Hematopoietic multipotent progenitor cell treated with erythropoietin and hydrocortisone succinate and interleukin-3 and kit ligand, for 15 days (in vitro differentiated cells): ENCODE results near the gene CCDC85C.
A peak's percentile ranks its signal among the peaks of the same experiment; 100 is the strongest.

Experiments
- DNase-seq: peaks from one replicate; pipeline ENCODE4 v3.0.0-alpha.2; 2015; ENCODE audit warnings: low spot score

Gene CCDC85C

GRCh38 chr14:99605299-99605961 lies 1.4 kb upstream of the CCDC85C start:
- no peak for DNase-seq

DNA sequence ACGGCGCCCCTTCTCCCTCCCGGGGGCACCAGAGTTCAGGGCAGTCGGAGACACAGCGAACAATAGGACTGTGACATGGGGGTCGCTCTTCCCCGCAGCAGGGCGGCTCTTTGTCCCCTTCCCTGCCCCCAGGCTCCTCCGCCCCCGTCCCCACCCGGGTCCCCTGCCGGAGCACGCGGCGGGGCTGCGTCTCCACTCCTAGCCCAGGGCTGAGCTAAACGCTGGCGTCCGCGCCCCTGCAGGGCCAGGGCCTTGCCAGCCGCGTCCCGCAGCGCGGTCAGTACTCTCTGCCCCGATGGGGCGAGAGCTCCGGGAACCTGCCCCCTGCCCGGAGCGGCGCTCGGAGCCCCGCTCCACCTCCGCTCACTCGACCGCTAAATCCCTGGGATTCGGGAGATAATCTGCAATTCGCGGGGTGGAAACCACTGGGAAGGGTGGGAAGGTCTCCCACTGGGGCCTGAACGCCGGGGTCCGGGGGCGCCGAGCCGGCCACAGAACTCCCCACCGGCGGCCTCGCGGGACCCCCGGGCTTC lies 825 bp upstream of the CCDC85C start:
- DNase-seq = no peak

- DNase-seq = peak; percentile 28
These were observed 315 bp upstream of the CCDC85C start for GRCh38 chr14:99604278-99604765.

- no peak for DNase-seq
These were observed 1.1 kb downstream of the CCDC85C start for GRCh38 chr14:99602788-99603415.

GRCh38 chr14:99602054-99602787 lies 1.8 kb downstream of the CCDC85C start:
- no peak for DNase-seq

DNA sequence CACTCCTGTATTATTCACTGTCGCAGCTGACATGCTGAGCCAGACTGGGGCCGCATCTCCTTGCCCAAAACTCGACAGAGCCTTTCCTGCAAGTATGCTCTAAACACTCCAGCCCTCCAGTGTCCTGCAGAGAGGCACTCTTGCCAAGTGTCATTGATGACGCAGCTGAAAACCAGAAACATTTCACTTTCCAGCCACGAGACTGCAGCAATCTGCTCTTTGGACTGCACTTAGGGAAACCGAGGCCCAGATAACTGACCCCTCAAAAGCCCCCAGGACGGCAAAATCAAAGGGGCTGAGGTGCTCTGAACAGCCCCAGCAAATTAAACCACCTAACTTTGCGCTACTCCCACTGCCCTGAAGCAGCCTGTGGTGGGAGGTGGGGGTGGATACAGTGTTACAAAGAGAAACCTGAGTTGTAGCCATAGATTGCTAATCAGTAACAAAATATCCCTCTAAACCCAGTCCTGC lies 2.6 kb downstream of the CCDC85C start:
- DNase-seq = no peak

DNA sequence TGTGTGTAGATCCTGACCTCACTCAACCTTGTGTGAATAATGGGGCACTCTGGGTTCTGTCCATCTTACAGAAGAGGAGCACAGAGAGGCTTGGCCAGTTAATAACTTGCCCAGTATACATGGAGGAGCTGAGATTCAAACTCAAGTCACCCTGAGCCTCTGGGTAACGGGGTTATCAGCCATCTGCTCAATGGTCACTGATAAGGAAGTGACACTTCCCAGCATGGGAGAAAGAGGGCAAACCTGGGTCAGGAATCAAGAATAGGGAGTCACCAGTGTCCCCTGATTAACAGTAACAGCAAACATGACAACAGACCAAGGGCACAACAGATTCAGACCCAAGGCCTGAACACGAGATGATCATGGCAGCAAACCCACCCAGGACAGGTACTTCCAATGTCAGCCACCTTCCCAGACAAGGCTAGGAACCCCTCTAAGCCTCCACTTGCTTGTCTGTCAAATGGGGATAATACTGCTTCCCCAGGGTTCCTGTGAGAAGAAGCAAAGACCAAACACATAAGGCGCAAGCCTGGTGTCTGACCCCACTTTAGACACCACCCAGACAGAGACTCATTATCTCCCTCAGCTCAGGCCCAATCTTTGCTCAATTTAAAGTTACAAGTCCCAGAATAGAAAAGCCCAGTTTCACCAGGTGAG lies 3.6 kb downstream of the CCDC85C start:
- no peak for DNase-seq

DNA sequence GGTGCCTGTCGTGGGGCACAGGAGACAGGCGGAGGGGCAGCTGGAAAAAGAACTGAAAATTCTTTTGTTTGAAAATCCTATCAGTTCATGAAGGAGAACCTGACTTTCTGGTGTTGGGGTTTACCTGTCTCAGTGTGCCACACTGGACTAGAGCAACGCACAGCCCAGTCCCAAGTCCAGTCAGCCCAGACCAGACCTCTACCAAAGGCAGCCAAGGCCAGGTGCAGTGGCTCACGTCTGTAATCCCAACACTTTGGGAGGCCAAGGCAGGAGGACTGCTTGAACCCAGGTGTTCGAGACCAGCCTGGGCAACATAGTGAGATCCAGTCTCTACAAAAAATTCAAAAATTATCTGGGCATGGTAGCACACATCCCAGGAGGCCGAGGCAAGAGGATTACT lies 4.6 kb downstream of the CCDC85C start:
- DNase-seq = no peak

DNA sequence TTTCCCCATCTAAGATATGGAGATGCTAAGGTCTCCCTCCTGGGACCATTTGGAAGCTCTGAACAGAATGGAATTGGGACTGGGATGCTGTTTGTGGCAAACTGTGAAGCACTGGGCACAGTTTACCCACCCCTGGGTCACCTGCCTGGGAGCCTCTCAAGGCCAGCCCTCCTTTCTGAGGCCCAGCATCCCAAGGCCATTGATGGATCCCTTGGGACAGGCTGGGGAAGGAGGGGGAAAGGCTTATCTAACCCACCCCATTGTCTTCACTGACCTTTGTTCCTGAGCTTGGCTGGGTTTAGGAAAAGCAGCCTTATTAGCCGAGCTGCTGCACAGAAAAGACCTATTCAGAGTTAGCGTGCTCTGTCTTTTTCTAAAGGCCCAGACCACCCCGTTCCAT lies 5.2 kb downstream of the CCDC85C start:
- no peak for DNase-seq

DNA sequence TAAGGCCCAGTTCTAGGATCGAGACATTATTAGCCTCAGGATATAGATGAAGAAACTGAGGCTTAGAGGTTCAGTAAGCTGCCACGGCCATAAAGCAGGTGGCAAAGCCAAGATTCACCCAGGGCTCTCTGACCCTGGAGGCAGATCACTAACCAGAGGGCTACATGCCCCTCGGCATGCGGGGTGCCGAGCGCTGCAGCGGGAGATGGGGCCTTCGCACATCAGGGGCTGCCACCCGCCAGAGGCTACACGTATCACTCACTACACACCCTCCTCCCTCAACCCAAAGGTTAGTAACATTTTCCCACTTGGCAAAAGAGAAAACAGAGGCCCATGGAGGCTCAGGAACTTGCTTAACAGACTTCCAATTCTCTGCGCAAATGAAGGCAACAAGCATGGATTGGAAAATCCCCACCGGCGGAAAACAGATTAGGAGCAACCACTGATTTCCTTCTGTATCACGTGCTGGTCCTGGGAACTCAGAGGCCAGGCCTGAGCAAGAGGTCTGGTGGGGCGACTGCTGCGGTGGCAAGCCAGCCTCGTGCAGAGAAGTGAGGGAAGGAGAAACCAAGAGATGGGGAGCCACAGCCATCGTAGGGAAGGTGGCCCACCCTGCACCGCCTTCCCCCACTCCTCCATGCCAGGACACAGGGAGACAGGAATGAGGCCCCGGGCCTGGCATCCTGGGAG lies 6.0 kb downstream of the CCDC85C start:
- no peak for DNase-seq

- DNase-seq = no peak
These were observed 7.2 kb downstream of the CCDC85C start for GRCh38 chr14:99596772-99597171.

DNA sequence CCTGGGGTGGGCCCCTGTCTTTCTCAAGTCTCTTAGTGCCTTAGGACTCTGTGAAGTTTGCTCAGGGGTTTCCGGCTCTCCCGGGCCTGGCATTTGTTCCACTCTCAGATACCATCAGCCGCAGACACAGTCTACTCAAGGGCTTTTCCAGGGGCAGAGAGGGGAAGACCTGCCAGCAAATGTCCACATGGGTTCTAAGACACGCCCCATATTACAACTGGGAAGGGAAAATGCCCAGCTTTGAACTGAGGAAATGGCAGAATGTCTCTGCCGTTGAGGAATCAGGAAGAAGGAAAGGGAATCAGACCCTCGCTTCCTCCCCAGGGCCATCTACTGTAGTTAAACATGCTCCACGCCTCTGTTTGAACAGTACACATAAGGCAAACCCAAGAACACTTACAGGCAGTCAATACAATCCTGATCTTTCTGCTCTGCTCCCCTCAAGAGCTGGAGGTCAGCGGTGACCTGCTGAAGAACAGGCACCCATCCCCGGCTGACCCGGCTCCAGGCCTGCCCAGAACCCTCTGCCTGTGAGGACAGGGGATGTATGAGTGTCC lies 7.9 kb downstream of the CCDC85C start:
- DNase-seq = no peak

GRCh38 chr14:99595524-99595923 lies 8.5 kb downstream of the CCDC85C start:
- DNase-seq = no peak

DNA sequence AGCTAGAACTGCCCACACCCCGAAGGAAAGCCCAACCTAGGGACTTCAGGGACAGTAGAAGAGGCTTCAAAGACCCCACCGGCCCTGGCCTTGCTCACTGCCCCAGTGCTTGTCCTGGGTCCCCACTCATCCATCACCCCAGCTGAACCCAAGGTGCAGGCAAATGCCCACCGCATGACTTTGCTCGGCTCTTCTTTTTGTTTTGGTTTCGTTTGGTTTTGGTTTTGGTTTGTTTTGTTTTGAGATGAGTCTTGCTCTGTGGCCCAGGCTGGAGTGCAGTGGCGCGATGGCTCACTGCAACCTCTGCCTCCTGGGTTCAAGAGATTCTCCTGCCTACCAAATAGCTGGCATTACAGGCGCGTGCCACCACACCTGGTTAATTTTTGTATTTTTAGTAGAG lies 9.0 kb downstream of the CCDC85C start:
- DNase-seq = no peak

DNA sequence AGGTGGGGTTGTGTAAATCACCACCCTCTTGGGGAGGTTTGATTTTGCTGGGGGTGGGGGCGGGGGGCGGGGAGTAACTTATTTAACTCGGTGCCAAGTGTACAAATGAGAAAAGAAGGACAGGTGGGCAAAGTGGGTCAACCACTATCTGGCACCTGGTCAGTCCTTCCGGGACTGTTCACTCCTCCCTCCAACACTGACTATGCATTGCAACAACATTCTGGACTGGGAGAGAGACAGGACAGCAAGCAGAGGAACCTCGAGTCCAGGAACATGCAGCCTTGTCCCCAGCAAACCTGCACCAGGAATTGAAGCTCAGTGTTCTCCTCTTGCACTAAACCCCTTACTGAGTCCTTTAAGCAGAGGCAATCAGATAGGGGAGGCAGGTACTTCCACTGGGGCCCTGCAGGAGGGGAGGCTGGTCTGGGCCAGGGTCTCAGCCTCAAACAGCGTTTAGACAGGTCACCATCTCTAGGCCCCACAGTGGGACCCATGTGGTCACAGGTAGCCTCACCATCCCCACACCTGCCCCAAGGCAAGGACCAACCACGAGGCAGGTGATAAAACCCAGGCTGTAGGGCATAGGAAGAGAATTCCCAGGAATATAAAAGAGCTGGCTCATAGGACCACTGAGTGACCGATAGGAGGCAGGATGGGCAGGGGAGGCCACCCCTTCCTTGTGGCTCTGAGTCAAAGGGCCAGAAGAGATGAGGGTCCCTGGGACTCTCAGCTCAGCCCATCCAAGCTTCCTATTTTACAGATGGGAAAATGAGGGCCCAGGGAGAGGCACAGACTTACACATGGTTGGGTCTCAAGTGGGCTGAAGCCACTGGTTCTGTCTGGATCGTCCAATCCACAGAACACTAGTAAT lies 9.8 kb downstream of the CCDC85C start:
- DNase-seq = no peak

- no peak for DNase-seq
These were observed 10.9 kb downstream of the CCDC85C start for GRCh38 chr14:99592933-99593753.

DNA sequence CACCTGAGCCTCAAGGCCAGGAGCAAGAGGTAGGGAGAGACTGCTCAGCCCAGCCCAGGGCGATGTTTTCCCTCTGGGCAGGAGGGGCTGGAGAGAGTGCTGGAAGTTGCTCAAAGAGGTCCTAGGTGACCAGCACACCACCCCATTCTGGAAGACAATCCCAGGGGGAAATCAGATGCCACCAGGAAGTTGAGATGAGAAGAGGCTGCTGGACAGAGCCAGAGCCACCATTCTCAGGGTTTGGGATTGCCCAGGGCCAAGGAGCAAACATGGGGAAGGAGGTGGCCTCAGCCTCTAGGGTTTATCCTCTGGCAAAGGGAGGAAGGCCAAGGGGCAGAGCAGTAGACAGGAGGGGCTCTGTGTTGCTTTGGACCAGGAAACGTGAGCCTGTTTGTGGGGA lies 11.6 kb downstream of the CCDC85C start:
- no peak for DNase-seq

DNA sequence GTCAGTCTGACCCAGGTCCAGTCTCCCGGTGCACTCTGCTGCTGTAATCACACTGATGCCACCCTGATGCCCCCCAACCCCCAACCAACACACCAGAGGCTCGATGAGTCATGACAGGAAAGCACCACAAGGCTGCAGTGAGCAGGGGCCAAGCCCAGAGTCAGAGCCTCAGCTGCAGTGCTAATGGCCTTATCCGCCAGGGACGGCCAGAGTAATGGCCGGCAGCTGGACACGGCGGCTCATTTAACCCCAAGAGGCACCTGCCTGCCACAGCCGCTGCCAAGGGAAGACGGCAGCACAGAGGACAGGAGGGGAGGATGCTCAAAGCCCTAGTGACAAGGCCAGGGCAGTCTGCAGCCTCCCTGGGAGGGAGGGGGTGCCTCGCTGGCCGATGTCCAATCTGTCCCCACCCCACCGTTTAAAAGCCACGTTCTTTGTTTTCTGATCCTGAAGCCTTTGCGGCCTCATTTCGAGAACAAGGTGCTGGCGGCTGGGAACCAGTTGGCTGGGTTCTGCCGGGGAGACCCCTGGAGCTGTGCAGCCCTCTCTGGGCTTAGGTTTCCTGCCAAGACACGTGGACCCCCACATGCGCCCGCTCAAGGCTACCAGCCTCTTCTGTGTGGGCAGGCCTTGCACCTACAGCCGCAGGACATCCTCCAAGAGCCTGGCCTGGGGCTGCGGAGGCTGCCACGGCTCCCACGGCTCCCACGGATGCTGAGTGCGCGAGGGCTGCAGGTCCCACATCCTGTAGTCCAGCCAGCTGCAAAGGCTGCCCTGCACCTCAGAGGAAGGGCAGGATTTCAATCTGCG lies 13.1 kb downstream of the CCDC85C start:
- no peak for DNase-seq
